HCT116 (cell line): ENCODE results near the gene CYP46A1.

Experiments used
- CTCF ChIP-seq, 3 experiments: fragments of 200-600 bp in 1 of 3; sonication (generic) in 1 of 3; IDR thresholded peaks in 2 of 3; conservative IDR thresholded peaks in 1 of 3; 2 replicates each; pipeline ENCODE4 v1.5.1; 2012 to 2017; ENCODE audit warnings: low read depth in 2 of 3, low read length in 2 of 3, antibody characterized with exemption in 1 of 3, borderline replicate concordance in 1 of 3, control low read depth in 1 of 3, mild to moderate bottlenecking in 1 of 3, mixed read lengths in 1 of 3, mixed run types in 1 of 3, moderate library complexity in 1 of 3; ENCODE audit not compliant: insufficient read depth in 1 of 3
- EZH2phosphoT487 ChIP-seq: fragments of 200-600 bp; IDR thresholded peaks from 2 replicates; pipeline ENCODE4 v1.6.1; 2018; ENCODE audit warnings: antibody characterized with exemption, borderline replicate concordance

GRCh38 chr14:99657645-99658155 is 26.4 kb upstream of the CYP46A1 start:
- TF ChIP-seq CTCF (IDR thresholded peaks at IDR 0.05 in 2 of 3, conservative IDR thresholded peaks at IDR 0.05 in 1 of 3; ENCODE audit: borderline replicate concordance in 1 of 3, insufficient read depth in 1 of 3, low read depth in 2 of 3, low read length in 2 of 3), result no peak
- no peak for TF ChIP-seq EZH2phosphoT487
